Measurements from ENCODE around the gene GPS1.

GPS1 gene

GRCh38 chr17:82045936-82046484 is 5.7 kb upstream of the GPS1 start:
- DNase-seq (ENCODE audit: low spot score), result no peak

GRCh38 chr17:82046903-82047302 is 4.8 kb upstream of the GPS1 start:
- DNase-seq (ENCODE audit: low spot score), result no peak

- DNase-seq (ENCODE audit: low spot score), result no peak
Observed at GRCh38 chr17:82047379-82047778, 4.3 kb upstream of the GPS1 start.

- no peak for DNase-seq (ENCODE audit: low spot score)
Observed at GRCh38 chr17:82047914-82048570, 3.7 kb upstream of the GPS1 start.

DNA sequence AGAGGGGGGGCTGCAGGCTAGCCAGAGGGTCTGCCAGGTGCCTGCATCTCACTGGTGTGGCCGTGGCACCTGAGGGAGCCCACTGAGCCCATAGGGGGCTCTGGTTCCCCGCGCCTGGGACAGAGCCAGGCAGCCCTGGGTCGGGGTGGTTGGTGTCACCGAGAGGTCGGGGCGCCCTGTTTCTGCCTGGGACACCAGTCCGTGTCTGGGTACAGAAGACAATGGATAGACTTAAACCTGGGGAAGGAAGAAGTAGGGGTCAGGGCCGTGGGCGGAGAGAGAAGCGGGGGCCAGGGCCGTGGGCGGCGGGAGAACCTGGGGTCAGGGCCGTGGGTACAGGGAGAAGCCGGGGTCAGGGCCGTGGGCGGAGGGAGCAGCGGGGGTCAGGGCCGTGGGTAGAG is 3.1 kb upstream of the GPS1 start:
- no peak for DNase-seq (ENCODE audit: low spot score)

GRCh38 chr17:82049106-82049505 is 2.6 kb upstream of the GPS1 start:
- no peak for DNase-seq (ENCODE audit: low spot score)

GRCh38 chr17:82049521-82049971 is 2.2 kb upstream of the GPS1 start:
- no peak for DNase-seq (ENCODE audit: low spot score)

- no peak for DNase-seq (ENCODE audit: low spot score)
Observed at GRCh38 chr17:82050152-82050760, 1.4 kb upstream of the GPS1 start.

DNA sequence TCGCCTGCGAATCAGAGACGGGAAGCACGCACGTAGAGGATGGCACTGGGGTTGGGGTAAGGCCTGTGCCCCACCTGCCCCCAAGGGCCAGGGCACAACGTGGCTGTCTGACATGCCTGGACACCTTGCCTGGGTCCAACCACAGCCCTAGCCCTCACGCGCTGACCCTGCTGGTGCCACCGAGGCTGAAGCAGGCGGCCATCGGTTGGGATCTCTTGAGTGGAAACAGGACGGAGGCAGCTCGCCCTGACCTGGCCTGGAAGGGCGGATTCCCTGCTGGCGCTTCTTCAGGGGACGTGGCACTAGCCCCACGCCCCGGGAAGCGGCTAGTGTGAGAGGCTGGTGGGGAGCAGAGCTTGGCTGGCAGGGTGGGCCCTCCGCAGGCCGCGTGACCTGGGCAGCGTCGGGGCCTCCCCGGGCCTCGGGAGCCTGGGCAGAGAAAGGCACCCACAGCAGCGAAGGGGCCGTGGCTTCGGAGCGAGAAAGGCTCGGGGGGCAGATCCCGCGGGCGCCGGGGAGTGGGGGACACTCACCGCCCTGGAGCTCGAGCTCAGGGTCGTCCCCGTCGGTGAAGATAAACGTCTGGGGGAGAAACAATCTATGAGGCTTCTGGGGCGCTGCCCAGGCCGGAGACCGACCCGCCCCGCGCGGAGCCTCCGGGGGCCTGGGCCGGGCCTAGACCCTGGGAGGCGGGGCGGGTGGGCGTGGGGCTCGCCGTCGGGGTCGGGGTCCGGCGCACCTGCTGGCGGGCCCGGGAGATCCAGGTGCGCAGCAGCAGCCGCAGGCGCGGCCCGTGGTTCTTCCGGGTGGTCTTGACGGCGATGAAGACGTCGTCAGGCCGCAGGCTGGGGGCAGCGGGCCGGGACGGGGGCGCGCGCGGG is 697 bp upstream of the GPS1 start:
- DNase-seq (ENCODE audit: low spot score), result no peak

DNA sequence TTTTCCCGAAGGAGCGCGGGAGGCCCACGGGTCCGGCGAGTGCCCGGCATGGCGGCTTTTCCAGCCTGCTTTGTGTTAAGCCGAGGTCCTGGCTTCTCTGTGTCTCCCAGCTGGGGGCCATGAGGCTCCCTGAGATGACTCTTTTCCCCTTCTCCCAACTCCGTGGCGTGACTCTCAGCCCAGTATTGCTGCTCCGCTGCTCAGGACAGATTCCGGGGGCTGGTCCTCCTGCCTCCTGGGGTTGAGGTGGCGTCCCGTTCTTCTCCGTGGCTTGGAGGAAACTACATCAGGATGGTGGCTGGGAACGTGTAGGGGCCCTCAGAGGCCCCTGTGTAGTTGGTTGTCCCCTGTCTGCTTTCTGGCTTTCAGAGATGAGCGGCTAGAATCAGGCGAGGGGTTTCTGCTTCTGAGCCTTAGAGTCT is 951 bp downstream of the GPS1 start:
- DNase-seq (ENCODE audit: low spot score), result no peak

- no peak for DNase-seq (ENCODE audit: low spot score)
Observed at GRCh38 chr17:82053130-82053529, 1.4 kb downstream of the GPS1 start.

GRCh38 chr17:82053556-82054263 is 2.0 kb downstream of the GPS1 start:
- no peak for DNase-seq (ENCODE audit: low spot score)

GRCh38 chr17:82054351-82055022 is 2.8 kb downstream of the GPS1 start:
- no peak for DNase-seq (ENCODE audit: low spot score)

DNA sequence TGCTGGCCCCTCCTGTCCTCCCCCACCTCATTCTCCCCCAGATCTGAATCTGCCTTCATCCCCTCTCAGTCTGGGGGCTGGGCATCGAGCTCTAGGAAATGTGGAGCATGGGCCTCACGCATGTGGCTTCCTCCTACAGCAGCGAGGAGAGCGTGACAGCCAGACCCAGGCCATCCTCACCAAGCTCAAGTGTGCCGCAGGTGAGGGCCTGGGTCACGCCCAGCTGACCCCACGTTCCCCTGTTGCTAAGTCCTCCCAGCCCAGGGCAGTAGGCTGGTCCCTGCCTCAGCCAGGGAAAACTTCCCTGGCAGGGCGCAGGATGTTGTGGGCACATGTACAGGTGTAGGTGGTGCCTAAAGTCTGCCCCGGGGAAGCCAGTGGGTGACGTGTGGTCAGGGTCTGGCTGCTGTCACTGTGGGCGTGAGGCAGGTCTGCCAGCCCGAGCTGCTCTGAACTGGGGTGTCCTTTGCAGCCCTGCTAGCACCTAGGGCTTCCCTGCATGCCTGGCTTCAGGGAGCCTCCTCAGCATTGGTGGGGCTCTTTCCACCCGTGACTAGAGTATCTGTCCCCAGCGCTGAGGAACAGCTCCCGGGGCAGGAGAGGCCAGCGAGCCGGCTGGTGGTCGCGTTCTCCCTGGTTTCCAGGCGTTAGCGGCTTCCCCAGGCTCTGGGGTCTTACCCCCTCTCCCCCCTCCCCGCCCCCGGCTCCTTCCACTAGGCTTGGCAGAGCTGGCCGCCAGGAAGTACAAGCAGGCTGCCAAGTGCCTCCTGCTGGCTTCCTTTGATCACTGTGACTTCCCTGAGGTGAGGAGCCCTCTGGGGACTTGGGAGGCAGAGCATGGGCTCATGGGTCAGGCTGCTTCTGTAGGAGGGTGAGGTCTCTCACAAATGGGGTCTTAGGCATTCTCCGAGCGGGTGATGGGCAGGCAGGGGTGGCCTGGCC is 3.6 kb downstream of the GPS1 start:
- DNase-seq (ENCODE audit: low spot score), result no peak

- DNase-seq (ENCODE audit: low spot score), result no peak
Observed at GRCh38 chr17:82055965-82056728, 4.4 kb downstream of the GPS1 start.

- DNase-seq (ENCODE audit: low spot score), result no peak
Observed at GRCh38 chr17:82056729-82057621, 5.3 kb downstream of the GPS1 start.

DNA sequence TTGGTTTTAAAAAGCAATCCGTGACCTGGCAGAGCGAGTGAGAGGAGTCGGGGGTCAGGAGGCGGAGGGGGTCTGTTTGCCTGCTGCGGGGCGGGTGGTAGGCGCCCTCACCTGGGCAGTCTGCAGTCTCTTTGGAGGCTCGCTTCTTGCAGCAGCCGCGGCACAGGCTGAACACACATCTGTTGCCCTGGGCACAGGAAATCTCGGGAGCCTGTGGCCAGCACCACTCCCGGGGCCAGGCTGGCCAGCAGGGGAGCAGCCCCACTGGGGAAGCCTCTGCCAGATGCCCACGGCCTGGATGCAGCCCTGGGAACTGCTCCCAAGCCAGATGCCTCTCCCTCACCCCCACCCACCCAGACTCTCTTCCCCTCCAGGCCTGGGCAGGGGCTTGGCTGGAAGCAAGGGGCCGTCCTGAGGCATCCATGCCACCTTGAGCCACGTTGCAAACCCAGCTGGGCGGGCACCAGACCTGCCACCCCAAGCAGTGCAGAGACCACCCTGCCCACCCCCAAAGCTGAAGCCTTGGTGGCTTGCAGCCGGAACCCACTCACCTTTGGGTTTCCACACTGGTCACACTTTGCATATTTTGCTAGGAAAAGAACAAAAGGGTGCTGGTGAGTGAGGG is 6.6 kb downstream of the GPS1 start:
- DNase-seq (ENCODE audit: low spot score), result no peak

- no peak for DNase-seq (ENCODE audit: low spot score)
Observed at GRCh38 chr17:82058855-82059249, 7.2 kb downstream of the GPS1 start.
